Mesothelial cell of epicardium (in vitro differentiated cells): Measurements from ENCODE around the gene CBY2. TPM values are rescaled to one million over a fixed set of nuclear protein-coding genes. Genes with fewer than 3 reads are reported as not detected.

Experiments
- DNase-seq, 2 experiments: peaks; one replicate each; pipeline ENCODE4 v3.0.0; 2021; ENCODE audit warnings: low spot score in 2 of 2; ENCODE audit not compliant: unreplicated experiment in 2 of 2
- H3K27ac Mint-ChIP-seq: 2 replicates; pipeline ENCODE4 v1.8.0; 2021; ENCODE audit warnings: mixed read lengths
- H3K27me3 Mint-ChIP-seq: 2 replicates; pipeline ENCODE4 v1.8.0; 2021; ENCODE audit warnings: low read depth, mixed read lengths
- H3K36me3 Mint-ChIP-seq: 2 replicates; pipeline ENCODE4 v1.8.0; 2021; ENCODE audit warnings: mixed read lengths
- H3K4me1 Mint-ChIP-seq: 2 replicates; pipeline ENCODE4 v1.8.0; 2021; ENCODE audit warnings: mixed read lengths
- H3K4me3 Mint-ChIP-seq: 2 replicates; pipeline ENCODE4 v1.8.0; 2021; ENCODE audit warnings: mild to moderate bottlenecking, moderate library complexity, mixed read lengths
- H3K9me3 Mint-ChIP-seq: 2 replicates; pipeline ENCODE4 v1.8.0; 2021; ENCODE audit warnings: mixed read lengths
- total RNA-seq: library from RNA; stranded (reverse); gene quantifications from 3 replicates; pipeline ENCODE4 v1.2.1, GENCODE V29; 2021
- TF ChIP-seq, protein P1 (sequence below): fragments of 200-600 bp; sonication (generic); IDR thresholded peaks from one replicate; pipeline ENCODE4 v1.5.0; 2021; ENCODE audit warnings: antibody characterized with exemption; ENCODE audit not compliant: unreplicated experiment

CBY2 gene
- total RNA-seq, 1 donor from 2014 or later: not detected

DNA sequence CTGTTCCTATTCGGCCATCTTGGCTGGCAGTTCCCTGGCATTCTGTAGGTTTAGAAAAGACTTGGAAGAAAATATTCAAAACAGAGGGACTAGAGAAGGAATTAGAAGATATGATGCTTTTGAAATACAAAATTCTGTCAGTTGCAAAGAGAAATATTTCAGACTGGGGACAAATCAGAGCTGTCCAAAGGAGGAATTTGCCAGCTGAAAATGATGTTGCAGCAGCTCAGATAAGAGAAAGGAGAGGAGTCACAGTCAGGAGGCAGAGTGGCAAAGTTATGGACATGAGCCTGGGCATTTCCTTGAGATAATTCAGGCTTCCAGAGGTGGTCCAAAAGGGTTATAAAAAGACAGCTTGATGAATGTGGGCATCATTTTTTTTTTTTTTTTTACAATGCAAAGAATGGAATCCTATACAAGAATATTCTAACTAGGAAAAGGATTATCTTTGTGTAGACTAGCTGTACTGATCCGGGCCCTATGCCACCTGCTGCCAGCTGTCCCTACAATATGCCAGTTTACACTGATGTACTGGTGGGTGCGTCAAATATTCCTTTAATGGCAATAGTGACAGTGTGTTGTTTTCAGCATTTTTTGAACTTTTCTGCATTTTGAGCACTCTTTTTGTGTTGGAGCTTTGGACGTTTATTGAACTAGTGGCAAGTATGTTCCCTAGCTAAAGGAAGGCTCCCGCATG, 31.8 kb upstream of the CBY2 start:
- TF ChIP-seq, protein P1, sequence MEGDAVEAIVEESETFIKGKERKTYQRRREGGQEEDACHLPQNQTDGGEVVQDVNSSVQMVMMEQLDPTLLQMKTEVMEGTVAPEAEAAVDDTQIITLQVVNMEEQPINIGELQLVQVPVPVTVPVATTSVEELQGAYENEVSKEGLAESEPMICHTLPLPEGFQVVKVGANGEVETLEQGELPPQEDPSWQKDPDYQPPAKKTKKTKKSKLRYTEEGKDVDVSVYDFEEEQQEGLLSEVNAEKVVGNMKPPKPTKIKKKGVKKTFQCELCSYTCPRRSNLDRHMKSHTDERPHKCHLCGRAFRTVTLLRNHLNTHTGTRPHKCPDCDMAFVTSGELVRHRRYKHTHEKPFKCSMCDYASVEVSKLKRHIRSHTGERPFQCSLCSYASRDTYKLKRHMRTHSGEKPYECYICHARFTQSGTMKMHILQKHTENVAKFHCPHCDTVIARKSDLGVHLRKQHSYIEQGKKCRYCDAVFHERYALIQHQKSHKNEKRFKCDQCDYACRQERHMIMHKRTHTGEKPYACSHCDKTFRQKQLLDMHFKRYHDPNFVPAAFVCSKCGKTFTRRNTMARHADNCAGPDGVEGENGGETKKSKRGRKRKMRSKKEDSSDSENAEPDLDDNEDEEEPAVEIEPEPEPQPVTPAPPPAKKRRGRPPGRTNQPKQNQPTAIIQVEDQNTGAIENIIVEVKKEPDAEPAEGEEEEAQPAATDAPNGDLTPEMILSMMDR: no peak
- Mint-ChIP-seq H3K27me3 (no peaks in the 10 kb centered on the region), H3K4me3 (no peak overlapping the region), H3K27ac (no peak overlapping the region), H3K36me3 (peaks cover 2% of the 10 kb centered on the region), H3K9me3 (peaks cover 13% of the 10 kb centered on the region), H3K4me1 (peaks cover 6% of the 10 kb centered on the region)
- no peak for DNase-seq

DNA sequence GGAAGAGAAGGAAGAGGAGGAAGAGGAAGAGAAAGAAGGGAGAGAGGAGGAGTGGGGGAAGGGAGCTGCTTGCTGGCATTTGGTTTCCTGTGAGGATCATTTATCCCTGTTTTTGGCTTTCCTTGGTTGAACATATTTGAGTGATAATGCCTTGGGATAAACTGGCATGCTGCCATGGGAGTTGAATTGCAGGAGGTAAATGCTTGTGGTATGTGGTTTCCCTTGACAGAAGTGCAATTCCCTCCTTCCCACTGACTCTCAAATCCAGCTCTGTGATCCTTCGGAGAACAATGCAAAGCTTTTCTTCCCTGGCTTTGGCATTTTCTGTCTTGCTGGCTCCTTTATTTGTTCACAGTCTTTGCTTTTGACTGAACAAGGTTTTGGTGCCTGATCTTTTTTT, 27.2 kb upstream of the CBY2 start:
- TF ChIP-seq, protein P1: no peak
- Mint-ChIP-seq H3K9me3 (no peaks in the 10 kb centered on the region), H3K4me3 (no peak overlapping the region), H3K36me3 (no peaks in the 10 kb centered on the region), H3K27ac (no peak overlapping the region), H3K4me1 (peaks cover 10% of the 10 kb centered on the region), H3K27me3 (no peaks in the 10 kb centered on the region)
- DNase-seq: peak; percentile 32 to 53

DNA sequence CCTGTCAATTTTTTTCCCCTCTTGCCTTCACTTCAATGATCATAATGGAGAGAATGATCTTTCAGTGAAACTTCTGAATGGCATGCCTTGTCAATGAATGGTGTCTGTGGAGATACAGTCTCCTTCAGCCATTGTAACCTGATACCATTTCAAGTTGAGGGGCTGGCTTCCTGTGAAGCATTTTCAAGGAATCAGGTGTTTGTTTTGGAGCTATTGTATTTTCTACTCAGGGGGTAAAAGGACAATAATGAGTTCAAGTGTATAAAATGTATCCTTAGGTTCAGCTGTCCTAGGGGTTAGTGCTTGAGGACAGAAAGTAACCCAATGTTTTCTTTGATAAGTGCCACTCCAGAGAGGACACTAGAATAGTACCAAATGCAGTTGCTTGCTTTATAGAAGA, 23.8 kb upstream of the CBY2 start:
- Mint-ChIP-seq H3K36me3 (no peaks in the 10 kb centered on the region), H3K27ac (no peak overlapping the region), H3K9me3 (no peaks in the 10 kb centered on the region), H3K4me1 (peaks cover 27% of the 10 kb centered on the region), H3K27me3 (no peaks in the 10 kb centered on the region), H3K4me3 (no peak overlapping the region)
- TF ChIP-seq, protein P1: no peak
- no peak for DNase-seq

DNA sequence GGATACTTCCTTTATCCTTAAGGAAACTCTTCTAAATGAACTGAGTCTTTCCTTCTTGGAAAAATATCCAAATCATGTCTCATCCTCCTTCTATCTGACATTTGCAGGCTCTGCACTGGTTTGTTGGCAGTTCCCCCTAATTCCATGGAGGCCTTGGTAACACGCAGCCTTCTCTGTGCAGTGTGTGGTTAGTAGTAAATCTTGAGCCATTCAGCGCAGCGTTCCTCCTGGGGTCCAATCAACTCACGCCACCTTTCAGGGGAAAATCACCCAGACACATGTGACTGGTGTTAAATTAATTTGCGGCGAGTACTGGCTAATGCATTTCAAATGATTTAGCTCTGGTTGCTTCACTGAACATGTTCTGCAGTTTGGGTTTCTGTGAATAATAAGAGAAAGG, 21.0 kb upstream of the CBY2 start:
- DNase-seq: no peak
- TF ChIP-seq, protein P1: no peak
- Mint-ChIP-seq H3K4me3 (no peak overlapping the region), H3K36me3 (no peaks in the 10 kb centered on the region), H3K27ac (no peak overlapping the region), H3K27me3 (no peaks in the 10 kb centered on the region), H3K9me3 (no peaks in the 10 kb centered on the region), H3K4me1 (peaks cover 27% of the 10 kb centered on the region)

DNA sequence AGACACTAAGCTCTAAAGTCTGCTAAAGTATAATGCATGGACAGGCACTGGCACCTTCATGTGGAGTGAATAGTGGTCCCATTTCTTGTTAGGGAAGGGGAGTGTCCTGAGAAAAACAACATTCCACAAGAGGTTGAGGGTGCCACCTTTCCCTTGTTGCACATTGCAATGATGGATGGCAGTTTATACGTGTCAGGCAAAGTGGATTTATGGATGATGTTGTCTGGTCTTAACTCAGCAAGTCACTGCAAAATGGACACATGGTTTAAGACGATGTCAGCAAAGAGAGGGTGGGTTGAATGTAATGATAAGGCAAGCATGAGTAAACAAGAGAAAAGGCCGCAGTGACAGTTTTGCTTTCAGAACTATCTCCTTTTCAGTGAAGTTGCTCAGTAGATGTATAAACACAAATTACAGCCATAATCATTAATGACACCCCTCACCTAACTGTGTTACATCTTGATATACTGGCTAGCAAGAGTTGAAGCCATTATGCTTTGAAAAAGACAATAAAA, 19.6 kb upstream of the CBY2 start:
- TF ChIP-seq, protein P1: no peak
- no peak for DNase-seq
- peaks cover 27% of the 10 kb centered on the region for H3K4me1 Mint-ChIP-seq

DNA sequence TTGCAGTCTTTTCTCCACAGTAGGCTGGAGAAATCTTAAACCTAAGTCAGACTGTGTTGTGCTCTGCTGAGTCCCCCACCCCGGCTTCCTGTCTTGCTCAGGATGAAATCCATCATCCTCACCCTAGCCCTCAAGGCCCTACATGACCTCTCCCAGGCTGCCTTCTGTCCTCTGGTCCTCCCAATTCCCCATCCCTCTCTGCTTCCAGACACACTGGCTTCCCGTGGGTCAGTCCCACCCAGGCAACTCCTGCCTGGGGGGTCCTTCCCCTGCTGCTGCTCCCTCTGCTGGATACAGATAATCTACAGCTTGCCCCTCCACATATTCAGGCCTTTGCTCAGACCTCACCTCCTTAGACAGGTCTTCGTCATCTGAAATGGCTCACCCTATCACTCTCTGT, 18.4 kb upstream of the CBY2 start:
- TF ChIP-seq, protein P1: no peak
- no peaks in the 10 kb centered on the region for H3K9me3 Mint-ChIP-seq
- H3K36me3 Mint-ChIP-seq: no peaks in the 10 kb centered on the region
- H3K27me3 Mint-ChIP-seq: no peaks in the 10 kb centered on the region
- DNase-seq: no peak
- H3K4me1 Mint-ChIP-seq: peaks cover 23% of the 10 kb centered on the region
- H3K27ac Mint-ChIP-seq: no peak overlapping the region
- H3K4me3 Mint-ChIP-seq: no peak overlapping the region

More for the DNA sequence above, 19.6 kb upstream of the CBY2 start:
- no peak overlapping the region for H3K4me3 Mint-ChIP-seq
- no peaks in the 10 kb centered on the region for H3K9me3 Mint-ChIP-seq
- no peak overlapping the region for H3K27ac Mint-ChIP-seq
- H3K27me3 Mint-ChIP-seq: no peaks in the 10 kb centered on the region
- H3K36me3 Mint-ChIP-seq: no peaks in the 10 kb centered on the region
